GM21381 (cell line): ENCODE data around the gene NRBP1.
"Not testable (repeated sequence)": the region's sequence is repeated elsewhere in the genome, so short reads cannot be mapped to it uniquely, and the experiment has no call there.

Experiments
- ATAC-seq: cut with Tn5 transposase; IDR thresholded peaks from one replicate; pipeline ENCODE4 v1.9.1; 2021; ENCODE audit warnings: mild to moderate bottlenecking, moderate library complexity; ENCODE audit not compliant: unreplicated experiment

The NRBP1 gene

DNA sequence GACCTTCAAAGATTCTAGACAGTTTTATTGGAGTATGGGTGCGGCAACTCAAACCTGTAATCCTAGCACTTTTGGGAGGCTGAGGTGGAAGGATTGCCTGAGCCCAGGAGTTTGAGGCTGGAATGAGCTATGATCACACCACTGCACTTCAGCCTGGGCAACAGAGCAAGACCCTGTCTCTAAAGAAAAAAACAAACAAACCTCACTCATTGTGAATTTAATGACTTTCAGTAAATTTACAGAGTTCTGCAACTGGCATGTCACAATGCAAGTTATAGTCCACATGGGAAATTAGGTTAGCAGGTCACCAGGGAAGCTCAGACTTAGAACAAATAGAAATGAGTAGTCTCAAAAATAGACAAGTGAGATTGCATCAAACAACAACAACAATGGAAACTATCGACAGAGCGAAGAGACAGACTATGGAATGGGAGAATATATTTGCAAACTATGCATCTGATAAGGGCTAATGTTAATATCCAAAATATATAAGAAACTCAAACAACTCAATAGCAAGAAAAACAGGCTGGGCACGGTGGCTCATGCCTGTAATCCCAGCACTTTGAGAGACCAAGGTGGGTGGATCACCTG is 6.7 kb upstream of the NRBP1 start:
- ATAC-seq, result no peak

DNA sequence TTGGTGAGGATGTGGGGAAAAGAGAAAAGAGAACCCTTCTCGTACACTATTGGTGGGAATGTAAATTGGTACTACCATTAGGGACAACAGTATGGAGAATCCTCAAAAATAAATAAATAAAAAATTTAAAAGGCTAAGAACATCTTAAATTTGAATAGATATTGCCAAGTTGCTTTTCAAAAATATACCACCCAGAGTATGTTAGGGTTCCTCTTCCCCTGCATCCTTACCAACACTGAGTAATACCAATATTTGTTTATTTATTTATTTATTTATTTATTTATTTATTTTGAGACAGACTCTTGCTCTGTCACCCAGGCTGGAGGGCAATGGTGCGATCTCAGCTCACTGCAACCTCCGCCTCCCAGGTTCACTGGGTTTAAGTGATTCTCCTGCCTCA is 5.5 kb upstream of the NRBP1 start:
- no peak for ATAC-seq

DNA sequence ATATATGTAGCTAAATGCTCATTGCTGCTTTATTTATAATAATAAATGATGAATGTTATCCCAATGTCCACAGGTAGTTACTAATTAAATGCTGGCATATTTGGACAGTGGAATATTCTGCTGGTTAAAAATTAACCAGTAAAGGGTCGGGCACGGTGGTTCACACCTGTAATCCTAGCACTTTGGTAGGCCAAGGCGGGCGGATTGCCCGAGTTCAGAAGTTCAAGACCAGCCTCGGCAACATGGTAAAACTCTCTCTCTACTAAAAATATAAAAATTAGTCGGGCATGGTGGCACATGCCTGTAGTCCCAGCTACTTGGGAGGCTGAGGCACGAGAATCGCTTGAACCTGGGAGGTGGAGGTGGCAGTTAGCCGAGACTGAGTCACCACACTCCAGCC is 3.4 kb upstream of the NRBP1 start:
- ATAC-seq, result not testable (repeated sequence)

- ATAC-seq, result no peak
These were observed 593 bp upstream of the NRBP1 start for GRCh38 chr2:27427863-27428212.

GRCh38 chr2:27428978-27429541 is 629 bp downstream of the NRBP1 start:
- ATAC-seq, result peak; percentile 71

DNA sequence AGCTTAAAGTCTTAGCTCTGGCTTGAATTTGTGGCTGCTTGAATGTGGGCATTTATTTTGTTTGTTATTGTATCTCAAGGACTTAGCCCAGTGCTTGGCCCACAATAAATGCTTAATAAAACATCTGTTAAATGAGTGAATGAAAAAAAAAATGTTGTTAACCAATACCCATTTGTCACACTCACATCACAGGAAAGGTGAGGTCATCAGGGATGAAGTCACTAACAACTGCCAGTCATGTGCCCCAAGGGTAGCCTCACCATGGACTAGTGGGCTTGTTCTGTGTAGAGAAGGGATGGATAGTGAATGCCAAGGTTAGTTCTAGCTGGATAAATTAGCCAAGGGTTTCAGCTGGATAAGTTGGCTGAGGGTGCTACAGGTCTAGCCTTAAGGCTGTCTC is 3.0 kb downstream of the NRBP1 start:
- no peak for ATAC-seq

- ATAC-seq, result no peak
These were observed 7.2 kb downstream of the NRBP1 start for GRCh38 chr2:27435628-27436027.

GRCh38 chr2:27441226-27441926 is 12.9 kb downstream of the NRBP1 start:
- ATAC-seq, result no peak

GRCh38 chr2:27441958-27442919 is 13.8 kb downstream of the NRBP1 start, which contains the start of gene KRTCAP3:
TSS of gene KRTCAP3 (plus strand) at chr2:27442381. CDS start at chr2:27442413, 32 bp downstream.
- ATAC-seq, result no peak

DNA sequence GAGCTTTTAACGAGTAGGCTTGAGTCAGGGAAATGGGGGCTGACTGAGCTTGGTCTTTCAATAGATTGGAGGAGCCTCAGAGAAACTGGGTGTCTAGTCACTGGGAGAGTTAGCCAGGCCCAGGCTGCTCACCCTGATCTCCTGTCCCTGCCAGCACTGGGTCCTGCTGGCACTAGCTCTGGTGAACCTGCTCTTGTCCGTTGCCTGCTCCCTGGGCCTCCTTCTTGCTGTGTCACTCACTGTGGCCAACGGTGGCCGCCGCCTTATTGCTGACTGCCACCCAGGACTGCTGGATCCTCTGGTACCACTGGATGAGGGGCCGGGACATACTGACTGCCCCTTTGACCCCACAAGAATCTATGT is 14.5 kb downstream of the NRBP1 start:
- ATAC-seq, result no peak

- no peak for ATAC-seq
These were observed 16.7 kb downstream of the NRBP1 start for GRCh38 chr2:27445155-27445554.

DNA sequence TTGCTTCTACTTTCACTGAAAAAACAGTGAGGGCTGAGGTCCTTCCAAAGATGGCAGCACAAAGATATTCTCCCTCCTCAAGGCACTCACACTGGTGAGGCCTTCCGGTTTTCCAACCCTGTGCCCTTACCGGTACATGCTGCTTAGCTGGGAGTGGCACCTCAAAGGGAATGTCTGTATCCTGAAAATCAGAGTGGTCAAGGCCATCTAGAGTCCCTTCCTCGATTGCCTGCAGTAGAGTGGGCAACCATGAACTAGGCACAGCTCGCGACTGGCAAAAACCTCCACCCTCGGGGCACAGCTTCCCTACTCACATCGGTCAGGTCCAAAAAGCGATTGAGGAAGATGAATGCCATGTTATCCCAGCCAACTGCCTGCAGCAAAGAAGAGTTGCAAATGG is 17.2 kb downstream of the NRBP1 start:
- ATAC-seq, result no peak

DNA sequence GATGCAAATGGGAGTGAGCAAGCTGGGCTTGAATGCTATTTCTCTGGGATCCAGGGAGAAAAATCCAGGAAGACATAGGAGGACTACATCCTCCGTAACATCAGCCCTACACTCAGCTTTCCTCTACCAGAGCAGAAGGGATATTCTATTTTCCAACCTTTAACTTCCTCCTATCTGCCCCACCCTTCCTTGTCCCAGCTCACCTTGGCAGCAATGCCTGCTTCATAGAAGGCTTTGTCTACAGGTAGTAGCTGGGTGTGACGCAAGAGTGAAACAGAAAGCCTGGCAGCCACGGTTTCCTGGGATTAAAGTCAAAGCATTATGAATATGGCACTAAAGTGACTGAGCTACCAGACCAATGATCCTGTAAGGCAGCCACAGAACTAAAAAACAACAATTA is 17.6 kb downstream of the NRBP1 start:
- ATAC-seq, result no peak

DNA sequence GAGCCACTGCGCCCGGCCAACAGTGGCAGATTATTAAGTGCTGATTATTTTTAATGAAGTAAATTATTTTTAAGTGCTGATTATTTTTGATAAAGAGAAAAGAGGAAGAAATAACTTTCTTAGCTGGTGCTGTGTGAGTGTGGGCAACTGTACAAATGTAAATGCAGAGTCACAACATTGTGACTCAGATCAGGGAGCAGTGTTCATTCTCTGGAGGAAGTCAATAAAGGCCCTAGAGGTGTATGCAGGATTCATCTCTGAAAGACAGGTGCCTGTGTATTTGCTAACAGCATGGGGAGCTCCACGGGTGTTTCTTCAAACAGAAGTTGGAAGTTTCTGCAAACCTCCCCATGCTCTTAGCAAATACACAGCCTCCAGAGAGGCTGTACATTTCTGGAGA is 19.9 kb downstream of the NRBP1 start:
- no peak for ATAC-seq

GRCh38 chr2:27451095-27451494 is 22.7 kb downstream of the NRBP1 start:
- no peak for ATAC-seq

- no peak for ATAC-seq
These were observed 25.5 kb downstream of the NRBP1 start for GRCh38 chr2:27453968-27454367.

GRCh38 chr2:27461118-27461517 is 32.7 kb downstream of the NRBP1 start:
- no peak for ATAC-seq

DNA sequence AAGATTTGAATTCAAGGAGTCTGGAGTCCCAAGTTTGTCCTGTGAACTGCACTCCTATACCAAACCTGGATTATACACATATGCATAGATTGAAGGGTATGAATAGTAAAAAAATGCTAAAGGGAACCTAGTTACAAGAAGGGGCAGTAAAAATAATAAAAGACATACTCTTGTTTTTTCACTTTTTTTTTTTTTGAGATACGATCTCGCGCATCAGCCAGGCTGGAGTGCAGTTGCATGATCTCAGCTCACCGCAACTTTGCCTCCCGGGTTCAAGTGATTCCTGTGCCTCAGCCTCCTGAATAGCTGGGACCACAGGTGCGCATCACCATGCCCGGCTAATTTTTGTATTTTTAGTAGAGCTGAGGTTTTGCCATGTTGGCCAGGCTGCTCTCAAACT is 36.0 kb downstream of the NRBP1 start:
- no peak for ATAC-seq

GRCh38 chr2:27471961-27472360 is 43.5 kb downstream of the NRBP1 start:
- no peak for ATAC-seq

DNA sequence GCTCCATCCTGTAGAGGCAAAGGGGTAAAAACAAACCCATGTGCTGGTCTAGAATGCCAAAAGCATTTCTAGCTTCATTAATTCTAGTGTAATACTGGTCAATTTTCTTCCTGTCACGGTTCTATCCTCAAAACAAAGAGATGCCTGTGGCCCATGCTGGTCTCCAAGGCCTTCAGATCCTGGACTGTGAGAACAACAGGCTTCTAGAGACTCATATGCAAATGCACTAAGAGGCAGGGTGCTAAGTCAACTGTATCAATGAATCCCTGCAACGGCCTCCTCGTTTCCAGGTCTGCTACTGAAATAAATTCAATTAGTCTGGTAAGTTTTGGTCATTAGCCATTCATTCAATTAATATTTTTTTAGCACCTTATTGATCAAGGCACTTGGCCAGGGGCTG is 57.1 kb downstream of the NRBP1 start:
- ATAC-seq, result no peak

- peak; percentile 4 for ATAC-seq
These were observed 60.7 kb downstream of the NRBP1 start for GRCh38 chr2:27489118-27489497.
